Uterus (tissue), 2 donors: ENCODE measurements around the gene ASIC3.

Experiments
- POLR2A ChIP-seq, 2 donors: fragments of 450-650 bp; IDR thresholded peaks; one replicate each; pipeline ENCODE4 v1.6.1; 2016; ENCODE audit warnings: antibody characterized with exemption in 2 of 2, mild to moderate bottlenecking in 1 of 2, moderate library complexity in 1 of 2
- TF ChIP-seq, protein P1 (sequence below), 4 experiments: fragments of 200-600 bp in 2 of 4; fragments of 450-650 bp in 2 of 4; sonication (generic) in 2 of 4; IDR thresholded peaks; one replicate each; pipeline ENCODE4 v1.5.1; 2016 to 2019; ENCODE audit warnings: antibody characterized with exemption in 4 of 4, mild to moderate bottlenecking in 2 of 4, moderate library complexity in 1 of 4

DNA sequence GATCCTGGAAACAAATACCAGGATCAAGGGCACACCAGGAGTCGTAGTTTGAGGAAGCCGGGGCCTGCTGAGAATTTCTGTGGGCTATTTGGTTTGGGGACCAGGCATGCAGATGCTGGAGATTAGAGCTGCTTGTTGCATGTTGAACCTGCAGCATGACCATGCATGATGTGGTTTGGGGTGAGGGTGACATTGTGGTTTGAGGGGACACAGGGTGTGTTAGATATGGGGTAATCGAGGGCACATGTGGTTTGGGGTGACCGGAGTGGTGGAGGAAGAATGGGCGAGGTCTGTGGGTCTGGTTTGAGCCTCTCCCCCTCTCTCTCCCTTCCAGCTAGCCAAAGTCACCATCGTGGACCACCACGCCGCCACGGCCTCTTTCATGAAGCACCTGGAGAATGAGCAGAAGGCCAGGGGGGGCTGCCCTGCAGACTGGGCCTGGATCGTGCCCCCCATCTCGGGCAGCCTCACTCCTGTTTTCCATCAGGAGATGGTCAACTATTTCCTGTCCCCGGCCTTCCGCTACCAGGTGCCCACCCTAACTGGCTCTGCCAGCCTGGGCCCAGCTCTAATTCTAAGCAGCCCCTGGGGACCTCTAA, 47.3 kb upstream of the ASIC3 start:
- TF ChIP-seq, protein P1, sequence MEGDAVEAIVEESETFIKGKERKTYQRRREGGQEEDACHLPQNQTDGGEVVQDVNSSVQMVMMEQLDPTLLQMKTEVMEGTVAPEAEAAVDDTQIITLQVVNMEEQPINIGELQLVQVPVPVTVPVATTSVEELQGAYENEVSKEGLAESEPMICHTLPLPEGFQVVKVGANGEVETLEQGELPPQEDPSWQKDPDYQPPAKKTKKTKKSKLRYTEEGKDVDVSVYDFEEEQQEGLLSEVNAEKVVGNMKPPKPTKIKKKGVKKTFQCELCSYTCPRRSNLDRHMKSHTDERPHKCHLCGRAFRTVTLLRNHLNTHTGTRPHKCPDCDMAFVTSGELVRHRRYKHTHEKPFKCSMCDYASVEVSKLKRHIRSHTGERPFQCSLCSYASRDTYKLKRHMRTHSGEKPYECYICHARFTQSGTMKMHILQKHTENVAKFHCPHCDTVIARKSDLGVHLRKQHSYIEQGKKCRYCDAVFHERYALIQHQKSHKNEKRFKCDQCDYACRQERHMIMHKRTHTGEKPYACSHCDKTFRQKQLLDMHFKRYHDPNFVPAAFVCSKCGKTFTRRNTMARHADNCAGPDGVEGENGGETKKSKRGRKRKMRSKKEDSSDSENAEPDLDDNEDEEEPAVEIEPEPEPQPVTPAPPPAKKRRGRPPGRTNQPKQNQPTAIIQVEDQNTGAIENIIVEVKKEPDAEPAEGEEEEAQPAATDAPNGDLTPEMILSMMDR (IDR thresholded peaks at IDR 0.05): no peak
- TF ChIP-seq POLR2A (IDR thresholded peaks at IDR 0.05): no peak
